Neuronal stem cell (in vitro differentiated cells): ENCODE data around the gene INO80.
"Not testable (repeated sequence)": the region's sequence is repeated elsewhere in the genome, so short reads cannot be mapped to it uniquely, and the experiment has no call there.

ENCODE experiments used
- DNase-seq: peaks from one replicate; pipeline ENCODE4 v3.0.0-alpha.2; 2013; ENCODE audit warnings: low spot score
- H2AFZ ChIP-seq: one replicate; pipeline ENCODE4 v1.6.1; 2013; ENCODE audit warnings: mild to moderate bottlenecking, low read length, inconsistent platforms
- H2AK5ac ChIP-seq: 2 replicates; pipeline ENCODE4 v1.6.1; 2013; ENCODE audit warnings: low read depth, mild to moderate bottlenecking, inconsistent platforms, low read length, moderate library complexity, mixed read lengths
- H2BK120ac ChIP-seq: 2 replicates; pipeline ENCODE4 v1.6.1; 2013; ENCODE audit warnings: low read depth, mild to moderate bottlenecking, inconsistent platforms, low read length, moderate library complexity, mixed read lengths
- H2BK12ac ChIP-seq: one replicate; pipeline ENCODE4 v1.6.1; 2013; ENCODE audit warnings: low read length, inconsistent platforms
- H2BK15ac ChIP-seq: 2 replicates; pipeline ENCODE4 v1.6.1; 2013; ENCODE audit warnings: mild to moderate bottlenecking, low read length, inconsistent platforms, mixed read lengths
- H2BK5ac ChIP-seq: one replicate; pipeline ENCODE4 v1.6.1; 2013; ENCODE audit warnings: inconsistent platforms, mild to moderate bottlenecking, low read length, moderate library complexity
- H3K14ac ChIP-seq: one replicate; pipeline ENCODE4 v1.6.1; 2013; ENCODE audit warnings: low read length, inconsistent platforms
- H3K18ac ChIP-seq: 2 replicates; pipeline ENCODE4 v1.6.1; 2013; ENCODE audit warnings: low read length, inconsistent platforms
- H3K23ac ChIP-seq: 2 replicates; pipeline ENCODE4 v1.6.1; 2013; ENCODE audit warnings: low read depth, mild to moderate bottlenecking, mixed read lengths, low read length, inconsistent platforms; ENCODE audit not compliant: poor library complexity
- H3K27ac ChIP-seq: replicated peaks from 3 replicates; pipeline ENCODE4 v1.5.1; 2013; ENCODE audit warnings: low read length, inconsistent platforms
- H3K27me3 ChIP-seq, 3 experiments: 2 replicates each; pipeline ENCODE4 v1.6.1; 2013; ENCODE audit warnings: low read length in 3 of 3, mild to moderate bottlenecking in 2 of 3, inconsistent platforms in 1 of 3, low read depth in 1 of 3, mixed read lengths in 1 of 3, moderate library complexity in 1 of 3; ENCODE audit not compliant: control insufficient read depth in 3 of 3, insufficient read depth in 3 of 3
- H3K36me3 ChIP-seq, 2 donors: replicated peaks in 1 of 2; 2 replicates each; pipeline ENCODE4 v1.6.1; 2013; ENCODE audit warnings: low read length in 2 of 2; ENCODE audit not compliant: control insufficient read depth in 2 of 2, insufficient read depth in 2 of 2
- H3K4ac ChIP-seq: 2 replicates; pipeline ENCODE4 v1.6.1; 2013; ENCODE audit warnings: inconsistent platforms, mild to moderate bottlenecking, low read length, moderate library complexity
- H3K4me1 ChIP-seq, 2 donors: 1 replicate in 1 of 2; 2 replicates in 1 of 2; pipeline ENCODE4 v1.6.1; 2013; ENCODE audit warnings: low read length in 2 of 2, low read depth in 1 of 2; ENCODE audit not compliant: control insufficient read depth in 2 of 2, insufficient read depth in 1 of 2
- H3K4me2 ChIP-seq: one replicate; pipeline ENCODE4 v1.6.1; 2013; ENCODE audit warnings: mild to moderate bottlenecking, low read length, inconsistent platforms; ENCODE audit not compliant: insufficient read depth, poor library complexity, severe bottlenecking
- H3K4me3 ChIP-seq, 2 donors: 2 replicates each; pipeline ENCODE4 v1.5.1; 2013; ENCODE audit warnings: low read length in 2 of 2, mild to moderate bottlenecking in 2 of 2, inconsistent platforms in 1 of 2, moderate library complexity in 1 of 2
- H3K79me1 ChIP-seq: one replicate; pipeline ENCODE4 v1.6.1; 2013; ENCODE audit warnings: low read depth, mild to moderate bottlenecking, inconsistent platforms, low read length, moderate library complexity
- H3K9ac ChIP-seq: one replicate; pipeline ENCODE4 v1.6.1; 2013; ENCODE audit warnings: mild to moderate bottlenecking, low read depth, low read length, inconsistent platforms; ENCODE audit not compliant: poor library complexity
- H3K9me3 ChIP-seq, 2 donors: replicated peaks in 1 of 2; 2 replicates each; pipeline versions ENCODE3 to v1.6.1; 2013; ENCODE audit warnings: low read length in 2 of 2, mild to moderate bottlenecking in 2 of 2, inconsistent platforms in 1 of 2, low read depth in 1 of 2, mixed read lengths in 1 of 2, moderate library complexity in 1 of 2; ENCODE audit not compliant: control insufficient read depth in 2 of 2, insufficient read depth in 1 of 2
- H4K8ac ChIP-seq: one replicate; pipeline ENCODE4 v1.6.1; 2013; ENCODE audit warnings: low read depth, mild to moderate bottlenecking, inconsistent platforms, low read length, moderate library complexity
- H4K91ac ChIP-seq: one replicate; pipeline ENCODE4 v1.6.1; 2013; ENCODE audit warnings: low read length, low read depth, mild to moderate bottlenecking, inconsistent platforms; ENCODE audit not compliant: poor library complexity
- WGBS, 2 donors: extraction: QIAGEN DNeasy Blood & Tissue Kit; methylation state at CpG; one replicate each; pipeline ENCODE4 v1.1.7; 2013; ENCODE audit warnings: missing lambda C conversion rate in 2 of 2, mixed read lengths in 1 of 2; ENCODE audit not compliant: insufficient read length in 2 of 2, insufficient replicate concordance in 1 of 2; ENCODE audit errors: extremely low coverage in 2 of 2; 5-methylcytosine and 5-hydroxymethylcytosine counted together

The INO80 gene

DNA sequence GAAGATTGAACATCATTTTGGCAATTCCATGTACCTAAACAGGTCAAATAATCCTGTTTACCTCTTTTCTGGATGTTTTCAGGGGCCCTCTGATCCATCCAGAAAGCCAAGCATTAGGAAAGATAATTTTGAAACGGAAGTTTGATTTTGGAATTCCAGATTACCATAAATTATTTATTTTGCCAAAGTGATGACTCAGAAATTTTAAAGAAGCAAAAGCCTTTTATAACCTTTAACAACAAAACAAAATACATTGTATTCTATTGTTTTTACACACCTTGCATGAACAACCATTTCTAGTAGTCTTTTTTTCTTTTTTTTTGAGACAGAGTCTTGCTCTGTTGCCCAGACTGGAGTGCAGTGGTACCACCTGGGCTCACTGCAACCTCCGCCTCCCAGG is 32.0 kb upstream of the INO80 start:
- Histone ChIP-seq H3K36me3 (no peaks in the 10 kb centered on the region), H3K27me3 (no peaks in the 10 kb centered on the region), H4K91ac (no peak overlapping the region), H3K18ac (no peak overlapping the region), H2BK15ac (no peak overlapping the region), H3K14ac (no peak overlapping the region), H2BK12ac (no peak overlapping the region), H3K27ac (no peak overlapping the region), H3K79me1 (no peaks in the 10 kb centered on the region), H3K4me1 (no peaks in the 10 kb centered on the region), H3K4ac (no peak overlapping the region), H3K9me3 (no peaks in the 10 kb centered on the region), H3K4me2 (no peak overlapping the region), H4K8ac (no peak overlapping the region), H2AK5ac (no peak overlapping the region), H2BK120ac (no peak overlapping the region), H2BK5ac (no peak overlapping the region), H3K23ac (no peak overlapping the region), H3K9ac (no peak overlapping the region), H3K4me3 (no peak overlapping the region), H2AFZ (no peak overlapping the region)
- DNase-seq, result no peak
- no CpG with 5 or more reads among the region's 2 CpGs for whole genome bisulfite sequencing, 2 donors

DNA sequence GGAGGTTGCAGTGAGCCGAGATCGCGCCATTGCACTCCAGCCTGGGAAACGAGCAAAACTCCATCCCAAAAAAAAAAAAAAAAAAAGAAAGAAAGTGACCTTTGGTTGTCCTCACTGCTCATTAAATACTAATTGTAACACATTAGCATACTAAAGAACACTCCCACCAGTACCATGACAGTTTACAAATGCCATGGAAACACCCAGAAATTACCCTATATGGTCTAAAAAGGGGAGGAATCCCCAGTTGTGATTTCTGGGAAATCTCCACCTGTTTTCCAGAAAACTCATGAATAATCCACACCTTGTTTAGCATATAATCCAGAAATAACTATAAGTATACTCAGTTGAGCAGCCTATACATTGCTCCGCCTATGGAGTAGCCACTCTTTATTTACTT is 23.5 kb upstream of the INO80 start:
- H2AFZ ChIP-seq, result no peak overlapping the region
- no peak overlapping the region for H3K4me2 ChIP-seq
- no peaks in the 10 kb centered on the region for H3K4me1 ChIP-seq
- no peak overlapping the region for H4K8ac ChIP-seq
- peaks cover 0 to 3% (median 0%) of the 10 kb centered on the region in 3 experiments for H3K27me3 ChIP-seq
- no peak overlapping the region for H3K9ac ChIP-seq
- H3K4ac ChIP-seq, result no peak overlapping the region
- H2BK12ac ChIP-seq, result no peak overlapping the region
- H3K79me1 ChIP-seq, result no peaks in the 10 kb centered on the region
- no peak overlapping the region for H3K18ac ChIP-seq
- no CpG with 5 or more reads among the region's 5 CpGs for WGBS, 2 donors
- no peak overlapping the region for H3K4me3 ChIP-seq
- H2BK5ac ChIP-seq, result no peak overlapping the region
- no peak overlapping the region for H3K23ac ChIP-seq
- H3K14ac ChIP-seq, result no peak overlapping the region
- no peak overlapping the region for H2BK120ac ChIP-seq
- H4K91ac ChIP-seq, result no peak overlapping the region
- no peaks in the 10 kb centered on the region for H3K36me3 ChIP-seq
- DNase-seq, result no peak
- no peak overlapping the region for H2AK5ac ChIP-seq
- H2BK15ac ChIP-seq, result no peak overlapping the region
- no peak overlapping the region for H3K27ac ChIP-seq
- H3K9me3 ChIP-seq, result no peaks in the 10 kb centered on the region

DNA sequence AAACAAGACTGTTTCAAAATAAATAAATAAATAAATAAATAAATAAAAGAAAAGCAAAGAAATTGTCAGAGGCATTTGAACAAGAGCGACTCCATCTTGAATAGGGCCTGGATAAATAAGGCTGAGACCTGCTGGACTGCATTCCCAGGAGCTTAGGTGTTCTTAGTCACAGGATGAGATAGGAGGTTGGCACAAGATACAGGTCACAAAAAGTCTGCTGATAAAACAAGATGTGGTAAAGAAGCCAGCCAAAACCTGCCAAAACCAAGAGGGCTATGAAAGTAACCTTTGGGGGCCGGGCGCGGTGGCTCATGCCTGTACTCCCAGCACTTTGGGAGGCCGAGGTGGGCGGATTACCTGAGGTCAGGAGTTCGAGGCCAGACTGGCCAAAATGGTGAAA is 23.0 kb upstream of the INO80 start:
- no CpG with 5 or more reads among the region's 7 CpGs for WGBS, 2 donors
- DNase-seq, result not testable (repeated sequence)

DNA sequence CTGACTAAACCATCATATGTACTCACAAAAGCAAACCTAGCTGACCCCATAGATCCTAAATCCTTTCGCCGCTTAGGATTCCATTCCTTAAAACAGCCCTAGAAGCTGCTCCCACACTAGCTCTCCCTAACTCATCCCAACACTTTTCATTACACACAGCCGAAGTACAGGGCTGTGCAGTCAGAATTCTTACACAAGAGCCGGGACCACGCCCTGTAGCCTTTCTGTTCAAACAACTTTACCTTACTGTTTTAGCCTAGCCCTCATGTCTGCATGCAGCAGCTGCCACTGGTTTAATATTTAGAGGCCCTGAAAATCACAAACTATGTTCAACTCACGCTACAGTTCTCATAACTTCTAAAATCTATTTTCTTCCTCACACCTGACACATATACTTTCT is 19.5 kb upstream of the INO80 start:
- not testable (repeated sequence) for H3K36me3 ChIP-seq, H2BK120ac ChIP-seq, H3K4me3 ChIP-seq, H3K18ac ChIP-seq, H3K14ac ChIP-seq, H3K4me2 ChIP-seq, H2AK5ac ChIP-seq, H3K27ac ChIP-seq, H2BK5ac ChIP-seq, DNase-seq, H3K23ac ChIP-seq, H3K9ac ChIP-seq, H2BK15ac ChIP-seq, H4K8ac ChIP-seq, H2BK12ac ChIP-seq, H3K79me1 ChIP-seq, H3K9me3 ChIP-seq, H4K91ac ChIP-seq, H3K4me1 ChIP-seq, H3K4ac ChIP-seq, H3K27me3 ChIP-seq, H2AFZ ChIP-seq
- WGBS, 2 donors, result no CpG with 5 or more reads among the region's 6 CpGs

More for the DNA sequence above, 23.0 kb upstream of the INO80 start:
- not testable (repeated sequence) for H3K4me1 ChIP-seq, H2BK5ac ChIP-seq, H3K79me1 ChIP-seq, H3K18ac ChIP-seq, H3K27ac ChIP-seq, H2AFZ ChIP-seq, H3K9ac ChIP-seq, H2BK12ac ChIP-seq, H3K9me3 ChIP-seq, H3K4ac ChIP-seq, H3K23ac ChIP-seq, H2AK5ac ChIP-seq, H3K27me3 ChIP-seq, H4K8ac ChIP-seq, H4K91ac ChIP-seq, H3K4me3 ChIP-seq, H3K36me3 ChIP-seq, H3K4me2 ChIP-seq, H2BK120ac ChIP-seq, H2BK15ac ChIP-seq, H3K14ac ChIP-seq
